Thoracic aorta (tissue), 2 donors: ENCODE data around the gene CTIF. TPM values are rescaled to one million over a fixed set of nuclear protein-coding genes. Genes with fewer than 3 reads are reported as not detected.

Source experiments
- ATAC-seq: fragments of 150-250 bp; one replicate; pipeline ENCODE4 v1.8.0; 2017; ENCODE audit warnings: low read depth; ENCODE audit not compliant: insufficient number of reproducible peaks, low FRiP score
- DNase-seq: peaks from one replicate; pipeline ENCODE4 v3.0.0-alpha.2; 2020; ENCODE audit warnings: low spot score
- H3K27ac ChIP-seq, 2 donors: fragments of 200-600 bp; sonication (generic); 1 replicate in 1 of 2; 2 replicates in 1 of 2; pipeline ENCODE4 v1.5.1; 2016; ENCODE audit warnings: mild to moderate bottlenecking in 2 of 2, moderate library complexity in 2 of 2
- H3K27me3 ChIP-seq: fragments of 200-600 bp; sonication (generic); replicated peaks from 2 replicates; pipeline ENCODE4 v1.6.0; 2016; ENCODE audit warnings: mild to moderate bottlenecking; ENCODE audit not compliant: insufficient read depth
- H3K36me3 ChIP-seq: fragments of 200-600 bp; sonication (generic); one replicate; pipeline ENCODE4 v1.5.1; 2016
- H3K4me1 ChIP-seq, 2 donors: fragments of 200-600 bp; sonication (generic); 1 replicate in 1 of 2; 2 replicates in 1 of 2; pipeline versions ENCODE4 v1.5.1 to v1.6.0; 2016; ENCODE audit warnings: low read depth in 2 of 2, mild to moderate bottlenecking in 1 of 2; ENCODE audit not compliant: control insufficient read depth in 1 of 2
- H3K4me3 ChIP-seq: fragments of 200-600 bp; sonication (generic); 2 replicates; pipeline ENCODE4 v1.5.1; 2016; ENCODE audit warnings: mild to moderate bottlenecking
- H3K9me3 ChIP-seq: fragments of 200-600 bp; sonication (generic); 2 replicates; pipeline ENCODE4 v1.5.1; 2016
- CTCF ChIP-seq: fragments of 200-600 bp; sonication (generic); IDR thresholded peaks from one replicate; pipeline ENCODE4 v1.5.1; 2019; ENCODE audit warnings: antibody characterized with exemption
- total RNA-seq, 2 donors: library from RNA; depleted of rRNA; stranded (reverse); fragments of >200 nt; gene quantifications; one replicate each; pipeline versions ENCODE4 v1.1.0 to v1.2.3, GENCODE V29; 2016

Gene CTIF
- total RNA-seq, 2 donors from 2014 or later, result 63.3 to 125 TPM

- H3K4me3 ChIP-seq, result no peak overlapping the region
- DNase-seq (peak; percentile 48), ATAC-seq (no peak)
- H3K27me3 ChIP-seq, result no peaks in the 10 kb centered on the region
- H3K9me3 ChIP-seq, result no peaks in the 10 kb centered on the region
- H3K36me3 ChIP-seq, result no peaks in the 10 kb centered on the region
- peak; percentile 86 for TF ChIP-seq CTCF
- H3K27ac ChIP-seq, result peak overlapping the region in 1 of 2 donors; percentile 28
- H3K4me1 ChIP-seq, result peaks cover 37 to 57% of the 10 kb centered on the region in 2 donors
Measured at GRCh38 chr18:48676756-48677368, 138.0 kb downstream of the CTIF start.

- ATAC-seq, result no peak
- no peaks in the 10 kb centered on the region for H3K9me3 ChIP-seq
- no peak for TF ChIP-seq CTCF
- H3K4me3 ChIP-seq, result no peak overlapping the region
- no peaks in the 10 kb centered on the region for H3K27me3 ChIP-seq
- peaks cover 4% of the 10 kb centered on the region for H3K36me3 ChIP-seq
- no peak for DNase-seq
- peaks cover 37 to 64% of the 10 kb centered on the region in 2 donors for H3K4me1 ChIP-seq
- peak overlapping the region; percentile 86 for H3K27ac ChIP-seq
Measured at GRCh38 chr18:48678237-48679115, 139.6 kb downstream of the CTIF start.

GRCh38 chr18:48679236-48679635 lies 140.4 kb downstream of the CTIF start:
- no peak overlapping the region for H3K4me3 ChIP-seq
- no peak for DNase-seq
- peaks cover 37 to 64% of the 10 kb centered on the region in 2 donors for H3K4me1 ChIP-seq
- peaks cover 4% of the 10 kb centered on the region for H3K36me3 ChIP-seq
- peak overlapping the region; percentile 86 for H3K27ac ChIP-seq
- no peak for TF ChIP-seq CTCF
- no peaks in the 10 kb centered on the region for H3K27me3 ChIP-seq
- no peaks in the 10 kb centered on the region for H3K9me3 ChIP-seq
- ATAC-seq, result no peak

- Histone ChIP-seq H3K4me3 (peak overlapping the region; percentile 6), H3K4me1 (peaks cover 33 to 60% of the 10 kb centered on the region in 2 donors), H3K27ac (peak overlapping the region; percentile 86), H3K36me3 (peaks cover 4% of the 10 kb centered on the region), H3K9me3 (no peaks in the 10 kb centered on the region), H3K27me3 (no peaks in the 10 kb centered on the region)
- DNase-seq (peak; percentile 89), ATAC-seq (peak; percentile 65)
- TF ChIP-seq CTCF, result peak; percentile 30
Measured at GRCh38 chr18:48680339-48681250, 141.8 kb downstream of the CTIF start.
